ENCODE results near the gene RANGRF. TPM values are rescaled to one million over a fixed set of nuclear protein-coding genes. Genes with fewer than 3 reads are reported as not detected.

RANGRF gene
- total and polyA plus RNA-seq, 4 donors, result 15.5 to 60.1 (median 35.4) TPM

DNA sequence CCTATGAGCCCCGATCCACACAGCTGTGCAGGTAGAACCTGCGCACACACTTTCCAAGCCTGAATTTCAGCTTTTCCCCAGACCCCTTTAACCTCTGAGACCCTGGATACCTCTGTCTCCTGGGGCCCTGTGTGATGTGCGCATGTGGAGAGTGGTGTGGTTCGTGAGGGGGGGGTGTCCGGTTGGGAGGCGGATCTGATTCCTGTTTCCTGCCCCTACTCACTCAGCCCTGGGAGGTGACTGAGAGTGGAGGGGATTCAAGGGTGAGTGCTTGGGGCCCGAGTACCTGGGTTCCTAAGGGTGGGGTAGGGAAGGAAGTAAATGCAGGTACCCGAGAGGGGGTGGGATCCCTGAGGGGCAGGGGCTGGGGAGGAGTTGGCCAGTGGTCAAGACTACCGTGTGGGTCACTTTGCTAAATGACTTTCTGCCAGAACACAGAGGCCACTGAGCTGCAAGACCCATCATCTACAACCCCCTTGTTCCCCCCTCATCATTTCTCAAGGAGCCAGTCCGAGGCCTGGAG is 22.2 kb downstream of the RANGRF start:
- no peaks in the 10 kb centered on the region for H3K9me3 ChIP-seq (ENCODE audit: control insufficient read depth in 4 of 4, insufficient read depth in 3 of 4, low read length in 3 of 4)
- no peak overlapping the region for H3K9ac ChIP-seq (ENCODE audit: insufficient read depth in 1 of 2, low read length in 2 of 2)
- no peak for DNase-seq
- no peak for ATAC-seq (ENCODE audit: insufficient read depth, low FRiP score)
- H3K27me3 ChIP-seq (ENCODE audit: control insufficient read depth in 3 of 3, insufficient read depth in 3 of 3, low read length in 2 of 3), result peaks cover 0 to 29% (median 29%) of the 10 kb centered on the region in 3 donors
- peaks cover 0 to 8% (median 3%) of the 10 kb centered on the region in 5 donors for H3K4me1 ChIP-seq (ENCODE audit: control insufficient read depth in 5 of 5, insufficient read depth in 5 of 5, low read length in 5 of 5)
- WGBS, 2 donors, result 46 to 68% methylated on average over 10 of the region's 10 CpGs
- H3K27ac ChIP-seq (ENCODE audit: low read depth in 1 of 2, low read length in 1 of 2), result peak overlapping the region; percentile 74 to 86
- H3K4me3 ChIP-seq, result peak overlapping the region; percentile 59
- TF ChIP-seq, protein P1, sequence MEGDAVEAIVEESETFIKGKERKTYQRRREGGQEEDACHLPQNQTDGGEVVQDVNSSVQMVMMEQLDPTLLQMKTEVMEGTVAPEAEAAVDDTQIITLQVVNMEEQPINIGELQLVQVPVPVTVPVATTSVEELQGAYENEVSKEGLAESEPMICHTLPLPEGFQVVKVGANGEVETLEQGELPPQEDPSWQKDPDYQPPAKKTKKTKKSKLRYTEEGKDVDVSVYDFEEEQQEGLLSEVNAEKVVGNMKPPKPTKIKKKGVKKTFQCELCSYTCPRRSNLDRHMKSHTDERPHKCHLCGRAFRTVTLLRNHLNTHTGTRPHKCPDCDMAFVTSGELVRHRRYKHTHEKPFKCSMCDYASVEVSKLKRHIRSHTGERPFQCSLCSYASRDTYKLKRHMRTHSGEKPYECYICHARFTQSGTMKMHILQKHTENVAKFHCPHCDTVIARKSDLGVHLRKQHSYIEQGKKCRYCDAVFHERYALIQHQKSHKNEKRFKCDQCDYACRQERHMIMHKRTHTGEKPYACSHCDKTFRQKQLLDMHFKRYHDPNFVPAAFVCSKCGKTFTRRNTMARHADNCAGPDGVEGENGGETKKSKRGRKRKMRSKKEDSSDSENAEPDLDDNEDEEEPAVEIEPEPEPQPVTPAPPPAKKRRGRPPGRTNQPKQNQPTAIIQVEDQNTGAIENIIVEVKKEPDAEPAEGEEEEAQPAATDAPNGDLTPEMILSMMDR (IDR thresholded peaks at IDR 0.05; ENCODE audit: control extremely low read depth, extremely low read depth), result no peak
- peaks cover 0 to 2% (median 0%) of the 10 kb centered on the region in 4 donors for H3K36me3 ChIP-seq (ENCODE audit: control insufficient read depth in 4 of 4, insufficient read depth in 4 of 4, low read length in 4 of 4)

DNA sequence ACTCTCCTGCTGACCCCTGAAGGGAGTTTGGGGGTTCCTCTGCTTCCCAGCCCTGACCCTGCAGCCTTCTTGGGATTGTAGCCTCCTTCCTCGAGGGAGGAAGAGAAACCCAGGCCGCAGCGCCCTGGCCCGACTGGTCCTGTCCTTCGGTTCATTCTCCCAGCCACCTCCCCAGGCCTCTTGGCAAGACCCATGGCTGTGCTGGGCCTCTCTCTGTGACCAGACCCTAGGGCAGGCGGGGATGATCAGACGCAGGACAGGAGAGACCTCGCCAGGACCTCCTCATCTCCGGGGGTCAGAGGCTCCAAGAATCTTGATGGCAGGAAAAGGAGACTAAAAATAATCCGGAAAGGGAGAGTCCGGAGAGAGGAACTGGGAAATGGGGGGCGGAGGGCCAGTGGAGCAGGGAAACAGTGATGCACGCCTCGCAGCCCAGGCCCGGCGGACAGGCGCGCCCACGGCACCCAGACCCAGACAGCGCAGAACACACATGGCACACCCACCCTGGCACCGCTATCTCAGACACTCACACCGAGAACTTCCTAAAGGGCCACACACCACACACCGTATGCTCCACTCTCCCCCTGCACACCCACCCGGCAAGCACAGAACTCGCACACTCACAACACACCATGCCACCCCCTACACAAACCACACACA is 22.8 kb downstream of the RANGRF start:
- no peak overlapping the region for H3K9ac ChIP-seq (ENCODE audit: insufficient read depth in 1 of 2, low read length in 2 of 2)
- TF ChIP-seq, protein P1 (IDR thresholded peaks at IDR 0.05; ENCODE audit: control extremely low read depth, extremely low read depth), result no peak
- WGBS, 2 donors, result 68 to 88% methylated on average over 22 to 25 of the region's 25 CpGs
- peak overlapping the region; percentile 65 to 74 for H3K27ac ChIP-seq (ENCODE audit: low read depth in 1 of 2, low read length in 1 of 2)
- H3K27me3 ChIP-seq (ENCODE audit: control insufficient read depth in 3 of 3, insufficient read depth in 3 of 3, low read length in 2 of 3), result peaks cover 0 to 35% (median 35%) of the 10 kb centered on the region in 3 donors
- DNase-seq (no peak), ATAC-seq (ENCODE audit: insufficient read depth, low FRiP score) (peak; percentile 15)
- peaks cover 0 to 8% (median 4%) of the 10 kb centered on the region in 5 donors for H3K4me1 ChIP-seq (ENCODE audit: control insufficient read depth in 5 of 5, insufficient read depth in 5 of 5, low read length in 5 of 5)
- peak overlapping the region; percentile 59 for H3K4me3 ChIP-seq
- no peaks in the 10 kb centered on the region for H3K9me3 ChIP-seq (ENCODE audit: control insufficient read depth in 4 of 4, insufficient read depth in 3 of 4, low read length in 3 of 4)
- H3K36me3 ChIP-seq (ENCODE audit: control insufficient read depth in 4 of 4, insufficient read depth in 4 of 4, low read length in 4 of 4), result peaks cover 0 to 2% (median 0%) of the 10 kb centered on the region in 4 donors

DNA sequence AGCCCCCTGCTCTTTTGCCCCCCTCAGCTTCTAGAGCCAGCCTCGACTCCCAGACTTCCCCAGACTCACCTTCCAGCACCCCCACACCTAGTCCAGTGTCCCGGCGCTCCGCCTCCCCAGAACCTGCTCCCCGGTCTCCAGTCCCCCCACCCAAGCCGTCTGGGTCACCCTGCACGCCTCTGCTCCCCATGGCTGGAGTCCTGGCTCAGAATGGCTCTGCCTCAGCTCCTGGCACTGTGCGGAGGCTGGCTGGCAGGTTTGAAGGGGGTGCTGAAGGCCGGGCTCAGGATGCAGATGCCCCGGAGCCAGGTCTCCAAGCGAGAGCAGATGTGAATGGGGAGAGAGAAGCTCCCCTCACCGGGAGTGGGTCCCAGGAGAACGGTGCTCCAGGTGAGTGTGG is 23.8 kb downstream of the RANGRF start:
- H3K27ac ChIP-seq (ENCODE audit: low read depth in 1 of 2, low read length in 1 of 2), result no peak overlapping the region
- no peak overlapping the region for H3K9ac ChIP-seq (ENCODE audit: insufficient read depth in 1 of 2, low read length in 2 of 2)
- TF ChIP-seq, protein P1 (IDR thresholded peaks at IDR 0.05; ENCODE audit: control extremely low read depth, extremely low read depth), result no peak
- no peak for DNase-seq
- no peak overlapping the region for H3K4me3 ChIP-seq
- 61 to 70% methylated on average over 13 of the region's 13 CpGs for WGBS, 2 donors
- peaks cover 0 to 2% (median 0%) of the 10 kb centered on the region in 4 donors for H3K36me3 ChIP-seq (ENCODE audit: control insufficient read depth in 4 of 4, insufficient read depth in 4 of 4, low read length in 4 of 4)
- no peaks in the 10 kb centered on the region for H3K9me3 ChIP-seq (ENCODE audit: control insufficient read depth in 4 of 4, insufficient read depth in 3 of 4, low read length in 3 of 4)
- peaks cover 0 to 8% (median 4%) of the 10 kb centered on the region in 5 donors for H3K4me1 ChIP-seq (ENCODE audit: control insufficient read depth in 5 of 5, insufficient read depth in 5 of 5, low read length in 5 of 5)
- no peak for ATAC-seq (ENCODE audit: insufficient read depth, low FRiP score)
- peaks cover 0 to 43% (median 42%) of the 10 kb centered on the region in 3 donors for H3K27me3 ChIP-seq (ENCODE audit: control insufficient read depth in 3 of 3, insufficient read depth in 3 of 3, low read length in 2 of 3)

Measured in lung (tissue), 12 donors.